Glomerular endothelial cell (primary cell): ENCODE data around the gene ADAMTS15. TPM values are rescaled to one million over a fixed set of nuclear protein-coding genes. Genes with fewer than 3 reads are reported as not detected.

Experiments used
- DNase-seq: peaks from one replicate; pipeline ENCODE4 v3.0.0-alpha.2; 2011; ENCODE audit warnings: low read depth, low spot score; ENCODE audit errors: extremely low read depth
- total RNA-seq: library from RNA; depleted of rRNA; stranded (reverse); fragments of >200 nt; gene quantifications from 2 replicates; pipeline ENCODE4 v1.2.3, GENCODE V29; 2015

ADAMTS15 gene
- total RNA-seq, 1 donor from 2014 or later, result 8.5 TPM

DNA sequence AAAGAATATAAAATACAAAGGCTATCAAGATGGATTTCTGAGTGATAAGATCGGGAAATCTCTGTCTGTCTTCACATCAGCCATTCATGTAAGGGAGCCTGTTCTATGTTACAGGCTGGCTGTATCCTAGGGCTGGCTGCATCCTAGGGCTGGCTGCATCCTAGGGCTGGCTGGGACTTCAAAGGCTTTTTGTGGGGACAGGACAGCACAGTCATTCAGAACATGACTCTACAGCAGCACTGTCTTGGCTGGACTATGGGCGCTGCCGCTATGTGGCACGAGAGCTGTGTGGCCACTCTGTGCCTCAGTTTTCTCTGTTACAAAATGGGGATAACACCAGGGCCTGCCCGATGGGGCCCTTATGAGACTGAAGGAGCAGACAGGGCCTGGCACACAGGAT lies 30.2 kb upstream of the ADAMTS15 start:
- DNase-seq, result no peak

DNA sequence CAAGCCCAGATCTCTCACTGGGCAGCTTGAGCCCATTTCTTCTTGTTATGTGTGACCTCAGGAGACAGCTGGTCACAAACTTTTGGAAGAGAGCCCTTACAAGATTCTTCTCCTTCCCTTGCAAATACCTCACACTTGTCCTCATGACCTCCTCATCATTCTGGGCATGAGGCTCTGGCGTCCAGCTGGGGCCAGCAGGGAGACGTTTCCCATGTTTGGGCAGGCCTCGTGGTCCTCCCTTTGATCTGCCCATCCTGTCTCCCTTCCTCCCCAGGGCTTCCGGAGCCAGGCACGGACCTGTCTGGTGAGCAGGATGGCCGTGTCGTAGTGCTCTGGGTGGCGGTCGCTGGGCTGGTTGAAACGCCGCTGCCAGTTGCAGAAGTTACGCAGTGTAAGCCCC lies 29.7 kb upstream of the ADAMTS15 start:
- DNase-seq, result no peak

DNA sequence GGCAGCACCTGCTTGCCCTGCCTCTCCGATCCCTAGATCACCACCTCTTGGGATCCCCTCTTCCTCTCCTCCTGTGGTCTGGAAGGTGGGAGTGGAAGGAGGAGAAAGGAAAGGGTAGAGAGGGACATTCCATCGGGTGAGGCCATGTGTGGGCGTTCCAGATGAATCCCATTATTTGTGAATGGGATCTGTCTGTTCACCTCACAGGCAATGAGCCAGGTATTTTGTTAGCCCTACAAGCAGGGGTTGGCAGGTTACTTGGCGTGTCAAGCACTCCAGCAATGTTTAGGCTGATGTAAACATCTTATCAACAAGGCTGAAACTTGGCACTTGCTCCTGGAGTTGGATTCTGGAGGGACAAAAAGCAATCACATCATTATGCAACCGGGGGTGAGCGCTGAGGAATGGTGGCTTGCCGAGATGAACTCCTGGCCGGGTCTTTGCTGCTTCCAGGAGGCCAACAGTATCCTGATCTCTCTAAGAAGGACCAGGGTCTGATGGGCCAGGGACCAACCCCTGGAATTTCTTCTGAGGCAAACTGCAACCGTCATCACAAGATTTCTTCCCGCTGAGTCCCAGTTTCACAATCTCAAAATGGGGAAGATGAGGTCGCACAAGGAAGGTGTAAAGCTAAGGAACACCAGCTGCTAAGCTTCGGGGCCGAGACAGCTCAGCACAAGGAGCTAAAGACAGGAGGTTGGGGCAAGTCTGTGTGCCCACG lies 27.8 kb upstream of the ADAMTS15 start:
- DNase-seq, result no peak

DNA sequence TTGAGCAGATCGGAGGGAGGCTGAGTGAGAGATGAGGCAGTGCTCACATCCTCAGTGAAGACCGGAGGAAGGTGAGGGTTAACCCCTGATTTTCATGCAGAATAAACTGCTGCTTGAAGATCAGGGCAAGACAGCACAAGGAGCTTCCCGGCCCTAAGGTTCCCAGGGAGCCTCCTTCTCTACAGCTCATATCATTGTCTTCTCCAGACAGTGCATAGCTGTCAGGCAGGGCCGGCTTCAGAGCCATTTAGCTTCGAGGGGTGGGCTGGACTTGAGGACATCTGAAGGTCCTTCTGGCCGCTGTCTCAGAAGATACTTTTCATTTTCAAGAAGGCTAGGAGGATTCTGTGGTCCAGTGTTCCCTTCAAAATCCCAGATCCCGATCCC lies 27.3 kb upstream of the ADAMTS15 start:
- DNase-seq, result no peak

DNA sequence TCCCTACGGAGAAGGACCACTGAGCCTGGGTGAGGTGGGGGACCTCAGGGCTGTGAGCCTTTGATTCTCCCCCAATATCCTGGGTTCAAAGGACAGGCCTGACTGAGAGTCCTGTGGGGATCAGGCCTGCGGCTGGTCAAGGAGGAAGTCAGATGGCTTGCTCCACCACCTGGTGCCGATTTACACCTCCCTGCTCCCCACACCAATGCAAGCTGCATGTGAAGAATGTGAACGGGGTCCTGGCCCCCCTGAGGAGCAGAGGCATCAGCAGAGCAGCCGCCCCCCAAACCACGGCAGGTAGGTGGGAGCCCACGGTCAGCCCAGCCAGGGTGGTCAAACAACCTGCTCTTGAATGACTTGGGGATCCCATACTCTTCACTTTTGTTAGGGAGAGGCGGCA lies 26.7 kb upstream of the ADAMTS15 start:
- no peak for DNase-seq

DNA sequence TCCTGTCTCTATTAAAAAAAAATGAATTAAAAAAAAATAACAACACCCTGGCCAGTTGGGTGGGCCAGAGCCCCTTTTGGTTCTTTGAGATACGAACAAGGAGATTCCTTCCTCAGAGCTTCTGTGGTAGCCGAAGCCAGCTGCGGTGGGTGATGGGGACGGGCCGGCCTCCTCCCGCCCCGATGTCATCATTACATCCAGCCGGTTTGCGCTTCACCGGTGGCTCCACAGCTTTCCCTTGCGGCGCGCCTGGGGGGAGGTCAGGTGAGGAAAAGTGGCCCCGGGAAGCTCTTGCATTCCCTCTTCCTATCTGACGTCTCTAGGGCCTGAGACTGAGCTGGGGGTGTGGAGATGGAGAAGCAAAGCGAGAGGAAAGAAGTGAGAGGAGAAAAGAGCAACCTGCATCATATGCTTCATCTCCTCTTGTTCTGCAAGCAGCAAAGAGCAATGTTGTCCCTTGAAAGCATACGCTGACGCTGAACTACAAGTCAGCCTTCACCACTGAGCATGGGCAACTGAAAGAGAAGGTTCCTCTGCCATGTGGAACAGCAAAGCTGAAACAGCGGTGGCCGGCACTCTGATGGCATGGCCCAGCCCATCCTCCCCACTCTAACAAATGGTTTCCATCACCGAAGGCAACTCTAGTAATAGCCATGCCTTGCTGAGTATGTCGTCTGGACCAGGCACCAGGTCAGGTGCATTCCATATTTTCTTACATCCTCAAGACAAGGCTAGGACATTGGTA lies 26.0 kb upstream of the ADAMTS15 start:
- DNase-seq, result no peak

DNA sequence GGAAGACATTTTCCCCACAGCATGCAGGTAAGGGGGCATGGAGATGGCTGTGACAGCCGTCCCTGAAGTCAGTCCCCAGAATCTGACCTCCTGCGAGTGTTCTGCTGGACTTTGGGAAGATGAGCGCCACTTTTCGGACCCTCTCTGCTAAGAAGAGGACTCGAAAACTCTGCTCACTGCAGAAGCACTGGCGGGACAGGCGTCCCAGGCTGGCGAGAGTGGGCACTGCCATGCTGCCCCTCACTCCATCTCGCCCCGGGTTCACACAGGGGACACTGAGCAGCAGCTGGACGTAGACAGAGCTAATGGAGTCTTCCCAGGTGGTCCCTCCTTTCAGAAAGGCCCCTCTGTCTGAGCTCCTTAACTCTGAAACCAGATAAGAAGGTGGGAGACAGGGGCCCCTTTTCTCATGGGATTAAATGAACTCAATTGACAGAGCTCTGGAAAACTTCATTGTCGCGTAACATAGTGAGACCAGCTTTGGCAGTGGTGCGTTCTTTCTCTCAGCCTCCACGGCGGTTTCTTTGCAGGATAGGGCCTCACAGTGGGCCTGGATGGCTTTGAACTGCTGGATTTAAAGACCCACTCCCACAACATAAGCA lies 24.8 kb upstream of the ADAMTS15 start:
- DNase-seq, result no peak

DNA sequence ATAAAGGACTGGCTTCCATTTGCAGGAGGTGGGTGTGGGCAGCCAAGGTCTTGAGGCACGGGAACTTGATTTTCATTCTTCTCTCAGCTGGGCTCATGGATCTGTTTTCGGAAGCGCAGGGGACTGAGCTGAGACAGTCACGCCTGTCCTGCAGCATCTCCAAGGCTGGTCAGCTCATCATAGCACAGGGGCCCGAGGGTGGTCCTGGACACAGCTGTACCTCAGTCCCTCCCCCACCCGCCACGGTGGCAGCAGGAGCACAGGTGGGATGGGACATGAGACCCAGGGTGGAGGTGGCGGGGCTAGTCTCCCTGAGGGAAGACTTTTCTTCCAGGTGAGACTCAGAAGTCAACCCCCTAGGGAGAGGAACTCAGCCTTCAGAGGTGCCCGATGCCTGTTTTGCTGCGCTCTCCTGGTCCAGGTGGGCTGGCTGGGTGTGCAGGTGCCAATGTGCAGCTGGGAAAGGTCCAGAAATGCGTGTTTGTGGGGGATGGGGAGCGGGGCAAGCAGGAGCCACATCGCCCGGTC lies 23.8 kb upstream of the ADAMTS15 start:
- no peak for DNase-seq

DNA sequence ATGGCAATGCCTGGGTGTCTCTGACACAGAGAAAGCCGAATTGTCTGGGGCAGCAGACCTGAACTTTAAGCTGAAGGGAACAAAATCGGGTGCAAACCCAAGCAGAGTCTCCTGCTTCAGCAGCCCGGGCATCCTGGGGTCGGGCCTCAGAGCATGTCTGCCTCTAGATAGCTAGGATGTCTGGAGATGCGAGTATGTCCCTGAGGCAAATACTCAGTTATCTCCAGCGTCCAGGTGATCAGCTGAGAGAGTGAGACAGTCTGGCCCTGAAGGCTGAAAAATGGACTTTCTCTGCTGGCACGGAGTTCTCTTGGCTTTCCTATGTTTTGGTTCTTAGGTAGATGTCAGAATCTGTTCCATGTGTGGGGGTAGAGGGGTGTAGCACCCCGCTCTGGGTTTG lies 23.3 kb upstream of the ADAMTS15 start:
- no peak for DNase-seq

DNA sequence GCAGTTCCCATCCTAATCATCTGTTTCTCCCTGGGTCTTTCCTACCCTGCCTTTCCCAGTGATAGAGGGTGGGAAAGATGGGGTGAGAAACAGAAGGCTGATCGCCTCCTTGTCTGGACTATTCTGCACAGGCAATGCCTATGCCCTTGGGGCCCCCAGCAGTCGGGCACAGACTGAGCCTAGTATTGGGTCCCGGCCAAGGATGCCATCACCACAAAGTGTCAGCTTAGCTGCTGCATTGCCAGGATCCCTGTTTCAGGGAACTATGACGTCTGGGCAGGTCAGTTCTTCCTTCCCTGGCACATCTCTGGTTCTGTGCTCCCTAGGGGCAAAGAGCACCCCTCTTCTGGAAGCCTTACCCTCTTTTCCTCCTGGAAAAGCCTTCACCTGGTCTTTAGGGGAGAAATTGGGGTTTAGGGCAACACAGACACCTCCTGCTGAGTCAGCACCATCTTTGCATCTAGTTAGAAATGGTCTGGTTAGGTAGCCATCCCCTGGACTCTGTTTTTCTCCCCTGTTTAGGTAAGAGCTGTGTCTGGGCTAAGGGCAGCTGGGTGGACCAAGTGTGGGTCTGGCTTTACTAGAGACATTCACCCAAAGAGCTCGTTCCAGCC lies 22.1 kb upstream of the ADAMTS15 start:
- DNase-seq, result no peak

DNA sequence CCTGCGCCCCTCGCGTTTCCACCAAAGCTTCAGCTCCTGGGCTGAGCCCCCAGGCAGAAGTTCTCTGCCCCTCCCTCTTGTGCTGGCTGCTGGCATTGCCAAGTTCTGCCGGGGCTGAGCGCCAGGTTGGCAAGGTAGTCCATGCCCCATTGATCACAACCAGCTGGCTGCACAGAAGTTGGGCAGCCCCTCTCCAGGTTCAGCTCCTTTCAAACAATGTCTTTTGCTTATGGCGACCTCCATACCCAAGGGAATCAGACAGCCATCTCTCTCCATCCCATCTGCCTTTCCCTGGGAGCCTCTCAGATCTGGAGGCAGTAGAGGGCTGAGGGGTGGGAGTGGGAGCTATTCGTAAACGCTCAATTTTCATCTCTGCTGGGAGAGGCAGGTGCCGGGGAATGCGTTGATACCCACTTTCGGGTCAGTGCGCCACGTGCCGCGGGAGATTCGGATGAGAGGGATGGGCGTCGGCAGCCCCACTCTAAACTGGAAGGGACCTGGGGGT lies 21.6 kb upstream of the ADAMTS15 start:
- DNase-seq, result no peak

DNA sequence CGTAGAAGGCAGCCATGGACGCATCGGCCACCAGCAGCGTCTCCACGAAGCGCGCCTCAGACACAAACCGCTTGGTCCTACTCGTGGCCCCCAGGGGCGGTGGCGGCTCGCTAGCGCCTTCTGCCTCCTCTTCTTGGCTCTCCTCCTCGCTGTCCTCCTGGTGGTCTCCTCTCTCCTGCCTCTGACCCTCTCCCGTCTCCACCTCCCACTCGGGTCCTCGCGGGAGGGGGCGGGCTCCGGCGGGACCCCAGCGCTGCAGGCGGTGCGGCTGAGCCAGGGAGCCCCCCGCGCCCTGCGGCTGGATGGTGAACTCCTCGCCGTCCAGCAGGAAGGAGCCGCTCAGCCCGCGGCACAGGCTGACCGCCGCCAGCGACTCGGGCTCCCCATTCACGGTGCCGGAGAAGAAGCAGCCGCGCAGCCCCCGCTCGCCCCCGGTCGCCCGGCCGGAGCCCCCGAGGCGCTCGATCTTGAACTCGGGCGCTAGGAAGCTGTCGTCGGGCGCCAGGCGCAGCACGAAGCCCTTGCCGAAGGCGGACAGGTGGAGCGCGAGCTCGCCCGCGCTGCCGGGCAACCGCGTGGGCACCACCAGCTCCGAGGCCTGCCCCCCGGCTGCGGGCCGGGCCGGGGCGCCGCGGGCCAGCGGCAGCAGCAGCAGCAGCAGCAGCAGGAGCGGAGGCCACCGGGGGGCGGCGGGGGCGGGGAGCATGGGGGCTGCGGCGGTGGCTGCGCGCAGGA lies 20.7 kb upstream of the ADAMTS15 start:
- no peak for DNase-seq

DNA sequence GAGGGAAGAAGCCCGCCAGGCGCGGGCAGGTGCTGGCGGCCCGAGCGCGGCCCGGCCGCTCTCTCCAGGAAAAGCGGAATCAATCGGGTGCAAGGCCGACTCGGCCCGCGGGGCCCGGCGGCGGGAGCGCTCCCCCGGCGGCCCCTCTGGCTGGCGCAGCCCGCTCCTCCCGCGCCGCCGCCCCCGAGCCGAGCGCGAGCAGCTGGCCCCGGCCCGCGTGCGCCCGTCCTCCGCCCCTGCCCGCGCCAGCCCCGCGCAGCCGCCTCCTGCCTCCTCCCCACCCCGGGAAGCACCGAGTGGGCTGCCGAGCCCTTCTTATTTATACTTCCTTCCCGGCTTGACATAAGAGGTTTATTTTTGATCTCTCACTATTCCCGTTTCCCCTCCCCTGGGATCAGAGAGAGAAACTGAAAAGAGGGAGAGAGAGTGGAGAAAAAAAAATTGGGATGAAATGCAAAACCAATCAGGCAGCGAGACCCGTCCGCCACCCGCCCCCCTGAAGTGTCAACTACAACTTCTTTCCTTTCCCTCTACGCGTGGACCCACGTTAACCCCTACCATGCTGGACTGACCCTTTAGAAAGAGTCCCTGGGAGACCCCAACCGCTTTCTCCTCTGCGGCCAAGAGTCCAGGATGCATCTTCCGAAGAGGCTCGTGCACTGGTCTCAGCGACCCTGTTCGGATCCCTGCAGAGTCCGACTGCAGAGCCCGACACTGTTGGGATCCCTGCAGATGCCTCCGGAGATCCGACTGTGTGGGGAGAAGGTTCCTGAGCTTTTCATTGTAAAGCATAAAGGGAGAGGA lies 19.9 kb upstream of the ADAMTS15 start, which contains the start of gene ADAMTS8:
Gene ADAMTS8 (minus strand): TSS at position 294 of the 804 bp plus-strand sequence. CDS start 323 bp downstream, outside the sequence.
- DNase-seq, result no peak

DNA sequence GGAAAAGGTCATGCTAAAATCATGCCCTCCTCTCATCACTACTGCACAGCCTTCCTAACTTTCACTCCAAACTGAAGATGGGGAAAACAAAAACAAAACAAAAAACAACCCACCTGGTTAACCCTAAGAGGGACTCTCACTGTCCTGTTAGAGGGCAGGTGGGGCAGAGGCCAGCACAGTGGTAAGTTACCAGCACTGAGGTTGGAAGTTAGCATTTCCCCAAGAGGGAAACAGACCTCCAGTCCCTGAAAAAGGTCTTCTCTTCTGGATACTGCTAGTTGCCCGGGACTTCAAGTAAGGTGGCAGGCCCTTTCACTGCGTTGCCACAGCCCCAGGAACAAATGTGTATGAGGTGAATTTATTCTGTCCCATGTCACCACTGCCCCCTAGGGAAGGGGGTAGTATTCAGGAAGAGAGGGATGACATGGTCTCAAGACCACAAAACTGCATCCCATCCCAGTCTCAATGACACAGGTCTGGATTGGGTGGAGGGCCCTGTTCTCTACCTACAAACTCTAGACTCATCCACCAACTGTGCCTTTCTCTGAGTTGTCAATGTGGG lies 19.2 kb upstream of the ADAMTS15 start:
- DNase-seq, result no peak

DNA sequence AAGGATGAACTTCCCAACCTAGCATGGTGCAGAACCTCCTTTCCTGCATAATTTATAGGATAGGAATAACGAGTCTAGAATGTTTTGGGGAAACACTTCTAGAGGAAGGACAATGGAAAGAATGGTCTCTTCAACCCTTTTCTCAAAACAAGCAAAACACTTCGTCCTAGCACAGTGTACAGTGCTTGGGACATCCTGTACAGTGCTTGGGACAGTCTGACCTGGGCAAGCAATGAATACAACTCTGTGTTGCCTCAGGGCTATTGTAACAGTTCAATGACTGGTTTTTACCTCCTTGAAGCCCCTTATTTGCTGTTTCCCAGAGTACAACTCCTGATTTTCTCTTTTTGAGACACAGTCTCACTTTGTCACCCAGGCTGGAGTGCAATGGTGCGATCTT lies 18.5 kb upstream of the ADAMTS15 start:
- DNase-seq, result no peak

DNA sequence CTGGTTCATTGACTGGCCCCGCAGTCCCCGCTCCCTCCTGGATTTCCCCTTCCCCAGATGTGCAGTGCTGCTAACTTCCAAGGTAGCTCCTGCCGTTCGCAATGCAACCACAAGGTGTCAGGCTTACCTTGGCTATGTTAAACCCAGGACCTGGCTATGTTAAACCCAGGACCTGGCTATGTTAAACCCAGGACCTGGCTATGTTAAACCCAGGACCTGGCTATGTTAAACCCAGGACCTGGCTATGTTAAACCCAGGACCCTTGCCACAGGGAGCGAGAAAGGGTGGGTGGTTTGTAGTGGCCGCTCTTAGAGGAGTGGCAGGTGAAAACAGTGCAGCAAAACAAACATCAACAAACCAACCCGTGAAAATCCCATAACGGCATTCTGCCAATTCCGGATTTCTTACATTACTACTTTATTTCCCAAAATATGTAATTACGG lies 17.1 kb upstream of the ADAMTS15 start:
- DNase-seq, result peak; percentile 29

DNA sequence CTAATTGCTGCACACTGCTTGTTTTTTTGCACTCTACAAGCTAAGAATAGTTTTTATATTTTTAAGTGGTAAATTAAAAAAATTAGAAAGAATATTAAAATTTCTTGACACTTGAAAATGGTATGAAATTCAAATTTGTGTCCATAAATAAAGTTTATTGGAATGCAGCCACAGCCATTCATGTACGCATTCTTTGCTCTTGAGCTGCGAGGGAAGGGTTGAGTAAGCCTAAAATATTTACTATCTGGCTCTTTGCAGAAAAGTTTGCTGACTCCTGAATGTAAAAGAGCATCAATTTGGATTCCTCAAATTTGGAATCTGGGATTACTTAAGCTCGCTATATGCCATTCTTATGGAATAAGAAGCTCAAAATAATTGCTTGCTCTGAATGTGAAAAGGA lies 16.6 kb upstream of the ADAMTS15 start:
- no peak for DNase-seq

DNA sequence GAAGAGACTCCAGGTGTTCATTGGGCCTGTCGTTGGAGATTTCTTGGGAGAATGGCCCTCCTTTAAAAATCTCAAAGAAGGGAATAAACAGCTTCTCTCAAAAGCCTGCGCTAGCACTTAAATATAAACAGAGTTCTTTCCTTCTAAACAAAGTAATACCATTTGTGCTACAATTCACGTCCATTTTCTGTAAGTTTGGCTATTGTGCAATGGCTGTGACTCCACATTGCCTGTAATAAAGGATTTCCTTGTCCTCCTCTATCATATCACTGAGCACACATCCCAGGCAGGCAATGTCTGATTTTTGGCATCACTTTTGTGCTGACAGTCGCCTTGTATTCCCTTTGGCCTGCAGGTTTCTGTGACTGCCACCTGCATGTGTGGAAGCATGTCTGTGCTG lies 15.1 kb upstream of the ADAMTS15 start:
- DNase-seq, result no peak
